K562 (cell line): ENCODE data around the gene BCL3. TPM values are rescaled to one million over a fixed set of nuclear protein-coding genes. Genes with fewer than 3 reads are reported as not detected.

ENCODE experiments used
- ARID2 ChIP-seq: fragments of 450-650 bp; IDR thresholded peaks from 2 replicates; pipeline ENCODE4 v1.6.1; 2017; ENCODE audit warnings: antibody characterized with exemption, mild to moderate bottlenecking
- ATF1 ChIP-seq, 2 experiments: fragments of 450-650 bp in 1 of 2; IDR thresholded peaks; 2 replicates each; pipeline ENCODE4 v1.6.1; 2016; ENCODE audit warnings: missing compliant biosample characterization in 1 of 2, missing genetic modification characterization in 1 of 2
- BCOR ChIP-seq: fragments of 450-650 bp; IDR thresholded peaks from 2 replicates; pipeline ENCODE4 v1.6.1; 2016
- CTBP1 ChIP-seq: fragments of 450-650 bp; IDR thresholded peaks from 2 replicates; pipeline ENCODE4 v1.6.1; 2016; ENCODE audit warnings: borderline replicate concordance
- ID3 ChIP-seq, 2 experiments: fragments of 250-450 bp in 1 of 2; fragments of 450-650 bp in 1 of 2; sonication (Bioruptor Pico) in 1 of 2; IDR thresholded peaks; 2 replicates each; pipeline versions ENCODE4 v1.6.1 to v1.8.0; 2016 to 2021; ENCODE audit warnings: mild to moderate bottlenecking in 2 of 2, moderate library complexity in 2 of 2, missing compliant biosample characterization in 1 of 2, missing genetic modification characterization in 1 of 2
- IFI16 ChIP-seq: fragments of 250-450 bp; sonication (Bioruptor Pico); IDR thresholded peaks from 2 replicates; pipeline ENCODE4 v2.1.2; 2022; ENCODE audit warnings: mild to moderate bottlenecking, inconsistent platforms
- KAT8 ChIP-seq: fragments of 450-650 bp; IDR thresholded peaks from 2 replicates; pipeline ENCODE4 v1.6.1; 2016; ENCODE audit warnings: low read depth, mild to moderate bottlenecking
- KLF6 ChIP-seq: fragments of 250-450 bp; sonication (Bioruptor Pico); IDR thresholded peaks from 2 replicates; pipeline ENCODE4 v1.4.0; 2020; ENCODE audit warnings: mild to moderate bottlenecking, moderate library complexity, borderline replicate concordance
- MBD2 ChIP-seq: sonication (generic); IDR thresholded peaks from 2 replicates; pipeline ENCODE4 v1.6.1; 2016; ENCODE audit warnings: low read depth, borderline replicate concordance
- MYBL2 ChIP-seq, 2 experiments: fragments of 450-650 bp in 1 of 2; sonication (generic) in 1 of 2; formaldehyde crosslinking in 1 of 2; IDR thresholded peaks; 2 replicates each; pipeline versions ENCODE4 v1.6.1 to v1.8.1; 2017 to 2022; ENCODE audit warnings: borderline replicate concordance in 1 of 2, inconsistent platforms in 1 of 2, low read depth in 1 of 2, mild to moderate bottlenecking in 1 of 2, missing genetic modification reagents in 1 of 2, moderate library complexity in 1 of 2
- RBM22 ChIP-seq: fragments of 200-400 bp; formaldehyde crosslinking; IDR thresholded peaks from 2 replicates; pipeline ENCODE4 v1.6.1; 2018; ENCODE audit warnings: low read length, low read depth; ENCODE audit not compliant: poor library complexity, severe bottlenecking
- REST ChIP-seq, 2 experiments: fragments of 450-650 bp; formaldehyde crosslinking in 1 of 2; IDR thresholded peaks; 2 replicates each; pipeline versions ENCODE4 v1.4.0 to v1.6.1; 2014 to 2020; ENCODE audit warnings: mild to moderate bottlenecking in 2 of 2, borderline replicate concordance in 1 of 2, low read depth in 1 of 2
- SMAD1 ChIP-seq: fragments of 150-350 bp; IDR thresholded peaks from 2 replicates; pipeline ENCODE4 v1.6.1; 2014; ENCODE audit warnings: low read length, low read depth; ENCODE audit not compliant: partially characterized antibody
- SMAD4 ChIP-seq: fragments of 250-450 bp; sonication (Bioruptor Pico); conservative IDR thresholded peaks from 2 replicates; pipeline ENCODE4 v1.8.0; 2021; ENCODE audit warnings: inconsistent platforms, mild to moderate bottlenecking, moderate library complexity
- ZC3H4 ChIP-seq: sonication (generic); formaldehyde crosslinking; IDR thresholded peaks from 2 replicates; pipeline ENCODE4 v1.9.0; 2021; ENCODE audit warnings: missing genetic modification reagents, borderline replicate concordance
- ZNF197 ChIP-seq: fragments of 200-800 bp; sonication (Bioruptor generic); IDR thresholded peaks from 2 replicates; pipeline ENCODE4 v1.6.1; 2016; ENCODE audit warnings: low read depth, missing genetic modification characterization, missing compliant biosample characterization
- ZNF277 ChIP-seq: fragments of 250-450 bp; sonication (Bioruptor Pico); IDR thresholded peaks from 2 replicates; pipeline ENCODE4 v1.8.0; 2022; ENCODE audit warnings: inconsistent platforms, mild to moderate bottlenecking, moderate library complexity, borderline replicate concordance
- ZSCAN32 ChIP-seq: fragments of 450-650 bp; formaldehyde crosslinking; IDR thresholded peaks from 2 replicates; pipeline ENCODE4 v1.4.0; 2020; ENCODE audit warnings: mild to moderate bottlenecking, moderate library complexity
- polyA plus RNA-seq, 8 experiments: library from polyadenylated mRNA; depleted of rRNA in 4 of 8; stranded (reverse) in 5 of 8; unstranded in 3 of 8; fragments of >200 nt; fragmentation: Nextera tagmentation in 2 of 8; fragmentation: Illumina TruSeq in 1 of 8; extraction: Ambion mirVana in 2 of 8; extraction: Trizol in 1 of 8; gene quantifications; 2 replicates each; pipeline versions ENCODE4 v1.2.1 to v1.2.3, GENCODE V29; 2011 to 2014; ENCODE audit warnings: inconsistent platforms in 1 of 8, missing spikeins in 1 of 8
- total RNA-seq, 7 experiments: library from RNA; depleted of rRNA in 6 of 7; stranded (reverse); fragments of >200 nt in 6 of 7; fragmentation: Illumina TruSeq in 2 of 7; extraction: Trizol in 2 of 7; gene quantifications; 2 replicates each; pipeline versions ENCODE4 v1.2.1 to v1.2.3, GENCODE V29; 2011 to 2021; ENCODE audit warnings: low replicate concordance in 1 of 7

Gene BCL3
- total and polyA plus RNA-seq, 9 of the 15 experiments (the other 6 are each of a cell fraction or from before 2014, with no cell fraction given): 0.03 to 2.4 (median 0.50) TPM; not detected in 1

- no peak for TF ChIP-seq ZNF277 (CRISPR knock-in tag)
- 0 out of 2 replicates have a peak, but pooled peaks have one; percentile 19 for TF ChIP-seq MBD2
- no peak for TF ChIP-seq IFI16 (CRISPR knock-in tag)
- TF ChIP-seq ARID2: no peak
- TF ChIP-seq ZC3H4: no peak
- no peak for TF ChIP-seq ATF1 (CRISPR knock-in tag; IDR thresholded peaks at IDR 0.05)
- TF ChIP-seq ATF1 (tag; IDR thresholded peaks at IDR 0.05): peak; percentile 25; the same call in 1 of the 2 replicates
- TF ChIP-seq BCOR: no peak
- TF ChIP-seq CTBP1: peak; percentile 81; the same call in 1 of the 2 replicates
- no peak for TF ChIP-seq RBM22
- TF ChIP-seq SMAD4 (CRISPR knock-in tag): peak; percentile 85
- TF ChIP-seq KAT8: no peak
- no peak for TF ChIP-seq KLF6 (CRISPR knock-in tag)
- TF ChIP-seq ID3 (CRISPR knock-in tag; IDR thresholded peaks at IDR 0.05): no peak
- peak; percentile 62 for TF ChIP-seq ID3 (tag; IDR thresholded peaks at IDR 0.05)
- TF ChIP-seq SMAD1: no peak
- peak; percentile 20; the same call in 1 of the 2 replicates for TF ChIP-seq REST (IDR thresholded peaks at IDR 0.05; ENCODE audit: borderline replicate concordance)
- peak; percentile 67; the same call in 1 of the 2 replicates for TF ChIP-seq REST (CRISPR knock-in tag; IDR thresholded peaks at IDR 0.05; ENCODE audit: low read depth)
- TF ChIP-seq ZNF197 (CRISPR knock-in tag): no peak
- no peak for TF ChIP-seq MYBL2 (IDR thresholded peaks at IDR 0.05; ENCODE audit: low read depth)
- no peak for TF ChIP-seq MYBL2 (CRISPR knock-in tag; IDR thresholded peaks at IDR 0.05; ENCODE audit: borderline replicate concordance)
- TF ChIP-seq ZSCAN32: no peak
Measured at GRCh38 chr19:44741841-44742329, 6.6 kb upstream of the BCL3 start (continued).
